Tongue (tissue), 2 donors: ENCODE results near the gene TTLL5. TPM values are rescaled to one million over a fixed set of nuclear protein-coding genes. Genes with fewer than 3 reads are reported as not detected.
"Not testable (repeated sequence)": the region's sequence is repeated elsewhere in the genome, so short reads cannot be mapped to it uniquely, and the experiment has no call there.

Experiments
- DNase-seq: peaks from one replicate; pipeline ENCODE4 v3.0.0-alpha.2; 2015
- total RNA-seq: library from RNA; depleted of rRNA; stranded (reverse); fragments of >200 nt; gene quantifications from one replicate; pipeline ENCODE4 v1.2.3, GENCODE V29; 2014

TTLL5 gene
- total RNA-seq, 1 donor from 2014 or later, result 33.7 TPM

DNA sequence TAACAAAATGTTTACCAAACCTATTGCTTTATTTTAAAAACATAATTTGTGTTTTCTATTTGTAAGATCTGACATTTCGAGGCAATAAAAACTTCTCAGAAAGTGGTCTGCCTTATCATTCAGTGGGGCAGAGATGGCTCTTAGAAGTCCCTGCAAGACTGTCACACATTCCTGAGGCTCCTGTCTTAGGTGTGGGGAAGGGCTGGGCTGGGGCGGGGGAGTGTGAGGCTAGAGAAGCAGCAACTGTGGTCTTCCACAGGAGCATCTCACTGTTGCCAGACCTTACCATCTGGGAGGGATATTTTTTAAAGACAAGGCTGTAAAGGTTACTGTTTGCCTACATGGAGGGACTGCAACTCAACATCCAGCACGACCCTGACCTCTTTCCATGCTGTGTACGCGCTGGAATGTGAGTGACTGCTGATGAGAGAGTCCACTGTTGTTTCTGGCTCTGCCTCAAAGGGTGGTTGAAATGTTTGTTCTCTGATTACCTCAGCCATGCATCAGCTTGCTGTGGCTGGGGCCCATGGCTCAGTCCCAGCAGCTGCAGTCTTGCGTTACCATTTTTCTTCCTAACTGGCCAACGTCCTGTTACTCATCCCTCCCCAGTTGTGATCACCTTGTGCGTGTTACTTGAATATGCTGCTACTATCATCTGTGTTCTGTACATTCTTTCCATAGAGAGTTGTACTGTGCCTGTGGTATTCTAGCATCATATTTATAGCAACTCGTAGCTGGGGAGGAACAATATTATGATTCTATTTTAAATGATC lies 12.8 kb upstream of the TTLL5 start:
- DNase-seq, result peak; percentile 74

GRCh38 chr14:75649337-75649736 lies 11.7 kb upstream of the TTLL5 start:
- DNase-seq, result no peak

- DNase-seq, result no peak
These were observed 11.3 kb upstream of the TTLL5 start for GRCh38 chr14:75649773-75650172.

- DNase-seq, result peak; percentile 16
These were observed 10.6 kb upstream of the TTLL5 start for GRCh38 chr14:75650253-75651058.

- DNase-seq, result no peak
These were observed 7.5 kb upstream of the TTLL5 start for GRCh38 chr14:75653563-75653962.

- DNase-seq, result peak; percentile 88
These were observed 6.8 kb upstream of the TTLL5 start for GRCh38 chr14:75654127-75654732.

- no peak for DNase-seq
These were observed 5.8 kb upstream of the TTLL5 start for GRCh38 chr14:75655235-75655634.

DNA sequence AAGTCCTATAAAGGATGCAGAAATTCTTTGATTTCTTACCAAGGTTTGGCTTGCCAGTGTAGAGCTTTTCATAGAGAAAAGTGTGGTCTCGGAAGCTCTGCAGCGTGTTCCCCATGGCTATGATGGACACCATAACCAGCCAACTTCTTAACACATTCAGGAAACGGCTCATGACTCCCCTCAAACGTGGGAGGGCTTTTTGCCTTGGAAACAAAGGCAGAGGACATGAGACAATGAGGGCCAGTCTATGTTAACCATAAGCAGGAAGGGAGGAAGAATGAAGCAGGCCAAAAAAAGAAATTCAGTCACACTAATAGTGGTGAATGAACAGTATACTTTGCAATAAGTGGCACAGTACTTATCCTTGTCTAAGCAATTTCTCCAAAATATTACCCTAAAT lies 3.7 kb upstream of the TTLL5 start:
- DNase-seq, result no peak

DNA sequence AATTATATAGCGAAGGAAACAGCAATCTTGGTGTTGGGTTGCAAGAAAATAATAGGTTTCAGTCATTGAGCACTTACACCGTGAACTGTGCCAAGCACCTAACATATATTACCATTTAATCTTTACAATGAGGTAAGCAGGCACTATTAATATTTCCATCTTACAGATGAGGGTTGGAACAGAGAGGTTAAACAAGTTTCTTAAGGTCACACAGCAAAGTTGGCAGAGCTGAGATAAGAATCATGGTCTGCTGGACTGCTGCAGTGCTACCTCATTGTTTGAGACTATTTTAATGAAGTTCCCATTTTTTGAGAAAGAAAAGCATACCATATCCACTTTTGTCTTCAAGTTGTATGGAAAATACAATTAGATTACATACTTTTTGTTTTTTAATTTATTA lies 2.1 kb upstream of the TTLL5 start:
- no peak for DNase-seq

DNA sequence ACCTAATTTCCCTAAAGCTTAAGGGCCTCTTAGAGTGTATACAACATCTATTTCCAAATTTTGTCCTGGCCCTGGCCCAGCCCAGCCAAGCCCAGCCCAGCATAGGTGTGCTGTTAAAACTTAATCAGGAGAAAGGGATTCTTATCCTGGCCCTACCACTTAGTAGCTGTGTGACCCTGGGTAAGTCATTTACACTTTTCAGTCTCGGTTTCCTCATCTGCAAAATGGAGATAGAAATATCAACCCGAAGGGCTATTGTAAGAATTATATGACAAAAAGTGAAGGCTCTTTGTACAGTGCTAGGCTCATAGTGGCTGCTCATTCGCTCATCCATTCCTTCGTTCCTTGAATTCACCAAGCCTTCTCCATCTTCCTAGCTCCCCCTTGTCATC lies 812 bp upstream of the TTLL5 start:
- DNase-seq, result no peak

DNA sequence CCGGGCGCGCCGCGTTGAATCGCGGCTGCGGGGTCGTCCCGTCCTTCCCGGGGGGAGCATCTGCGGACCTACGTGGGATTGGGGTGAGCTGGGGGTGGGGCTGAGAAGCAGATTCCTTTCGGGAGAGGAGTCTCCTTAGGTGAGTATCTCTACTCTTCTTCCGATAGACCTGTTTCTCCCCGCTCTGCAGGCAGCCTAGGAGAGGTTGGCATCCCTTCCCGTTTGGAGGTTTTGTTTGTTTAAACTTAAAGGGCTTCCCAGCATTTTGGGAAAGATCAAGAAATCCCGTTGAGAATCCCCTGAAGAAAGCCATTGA lies 411 bp downstream of the TTLL5 start:
- no peak for DNase-seq

DNA sequence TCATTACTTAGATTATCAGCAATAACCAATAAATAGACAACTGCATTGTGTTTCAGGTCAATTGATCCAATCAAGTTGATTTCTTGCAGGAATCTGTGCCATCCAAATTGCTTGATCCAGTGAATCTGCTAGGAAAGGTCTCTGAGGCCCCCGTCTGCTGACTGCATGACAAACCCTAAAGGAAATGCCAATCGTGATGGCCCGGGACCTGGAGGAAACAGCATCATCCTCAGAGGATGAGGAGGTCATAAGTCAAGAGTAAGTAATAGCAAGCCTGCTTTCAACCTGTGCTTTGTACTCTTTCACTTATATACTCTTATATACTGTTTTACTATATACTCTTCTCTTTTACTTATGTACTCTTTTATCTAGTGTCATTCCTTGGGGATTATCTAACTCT lies 1.9 kb downstream of the TTLL5 start:
- DNase-seq, result no peak

- peak; percentile 24 for DNase-seq
These were observed 6.2 kb downstream of the TTLL5 start for GRCh38 chr14:75667099-75667765.

DNA sequence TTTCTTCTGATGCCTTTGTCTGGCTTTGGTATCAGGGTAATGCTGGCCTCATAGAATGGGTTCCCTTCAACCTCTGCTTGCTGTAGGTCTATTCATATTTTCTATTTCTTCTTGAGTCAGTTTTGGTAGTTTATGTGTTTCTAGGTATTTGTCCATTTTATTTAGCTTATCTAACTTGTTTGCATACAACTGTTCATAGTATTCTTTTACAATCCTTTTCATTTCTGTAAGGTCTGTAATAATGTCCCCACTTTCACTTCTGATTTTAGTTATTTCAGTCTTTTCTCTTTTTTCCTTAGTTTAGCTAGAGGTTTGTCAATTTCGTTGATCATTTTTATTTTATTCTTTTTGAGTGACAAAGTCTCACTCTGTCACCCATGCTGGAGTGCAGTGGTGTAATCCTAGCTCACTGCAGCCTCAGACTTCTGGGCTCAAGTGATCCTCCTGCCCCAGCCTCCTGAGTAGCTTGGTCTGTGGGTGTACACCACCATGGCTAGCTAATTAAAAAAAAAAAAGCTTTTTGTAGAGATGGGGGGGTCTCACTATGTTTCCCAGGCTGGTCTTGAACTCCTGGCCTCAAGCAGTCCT lies 11.7 kb downstream of the TTLL5 start:
- no peak for DNase-seq

DNA sequence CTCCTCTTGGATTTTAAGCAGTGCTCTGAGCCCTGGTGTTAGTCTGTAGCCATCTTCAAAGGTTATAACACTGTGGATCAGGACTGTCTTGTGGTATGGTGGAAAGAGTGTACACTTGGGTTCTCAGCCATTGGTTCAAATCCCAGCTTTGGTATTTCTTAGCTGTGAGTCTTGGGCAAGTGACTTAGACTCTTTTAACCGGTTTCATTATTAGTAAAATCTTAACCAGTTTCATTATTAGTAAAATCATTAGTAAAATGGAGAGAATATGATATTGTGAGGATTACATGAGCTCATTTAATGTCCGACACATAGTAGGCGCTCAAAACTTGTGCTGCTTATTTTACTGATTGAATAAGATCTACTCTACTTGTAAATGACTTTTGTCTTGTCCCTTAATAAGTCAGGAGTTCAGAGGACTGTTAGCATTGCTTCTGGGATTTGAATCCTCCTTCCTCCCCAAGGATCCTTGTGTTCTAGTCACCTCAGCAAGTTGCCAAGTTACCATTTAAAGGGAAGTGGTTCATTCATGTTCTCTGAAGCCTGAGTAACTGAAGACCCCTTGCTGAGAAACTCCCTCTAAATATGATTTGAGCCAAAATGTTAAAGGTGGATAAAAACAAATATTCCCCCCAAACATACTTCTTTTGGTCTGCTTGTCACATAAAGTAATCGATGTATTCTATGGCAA lies 12.4 kb downstream of the TTLL5 start:
- DNase-seq, result no peak

- no peak for DNase-seq
These were observed 14.4 kb downstream of the TTLL5 start for GRCh38 chr14:75675265-75675960.

DNA sequence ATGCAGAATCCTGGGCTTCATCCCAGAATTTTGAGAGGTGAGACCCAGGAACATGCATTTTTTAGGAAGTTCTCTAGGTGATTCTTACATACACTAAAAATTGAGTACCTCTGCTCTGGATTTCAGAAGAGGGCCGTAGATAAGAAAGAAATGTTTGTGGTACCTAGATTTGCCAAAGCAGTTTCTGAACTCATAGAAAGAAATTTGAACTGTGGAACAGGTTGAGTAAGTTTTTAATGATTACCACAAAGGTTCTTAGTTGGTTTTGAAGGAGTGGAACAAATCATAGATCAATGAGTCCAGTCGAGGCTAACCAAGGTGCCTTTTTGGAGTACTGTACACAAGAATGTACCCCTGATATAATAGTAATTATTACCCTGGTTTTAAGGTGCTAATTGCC lies 24.9 kb downstream of the TTLL5 start:
- no peak for DNase-seq

DNA sequence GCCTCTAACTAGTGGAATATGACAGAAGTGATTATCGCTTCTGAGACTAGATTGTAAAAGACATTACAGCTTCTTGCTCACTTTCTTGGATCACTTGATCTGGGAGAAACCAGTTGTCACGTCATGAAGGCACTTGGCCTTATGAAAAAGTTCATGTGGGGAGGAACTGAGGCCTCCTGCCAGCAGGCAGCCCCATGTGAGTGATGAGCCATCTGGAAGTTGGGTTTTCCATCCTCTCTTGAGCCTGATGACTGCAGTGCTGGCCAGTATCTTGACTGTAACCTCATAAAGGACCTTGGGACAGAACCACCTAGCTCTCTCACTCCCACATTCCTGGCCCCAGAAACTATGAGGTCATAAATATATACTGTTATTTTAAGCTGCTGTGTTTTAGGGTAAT lies 28.0 kb downstream of the TTLL5 start:
- DNase-seq, result no peak

DNA sequence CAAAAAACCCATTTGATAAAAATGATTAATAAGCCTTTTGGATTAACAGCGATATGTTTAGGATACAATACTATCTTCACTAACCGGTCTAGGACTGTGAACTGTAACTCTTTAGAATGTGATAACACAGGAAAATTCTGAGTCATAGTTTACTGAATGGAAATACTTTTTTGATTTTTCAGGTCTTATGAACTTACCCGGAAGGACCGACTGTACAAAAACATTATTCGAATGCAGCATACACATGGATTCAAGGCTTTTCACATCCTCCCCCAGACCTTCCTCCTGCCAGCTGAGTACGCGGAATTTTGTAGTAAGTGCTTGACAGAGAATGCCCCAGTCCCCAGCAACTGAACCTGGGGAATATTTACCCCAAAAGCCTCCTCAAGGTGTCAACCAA lies 29.0 kb downstream of the TTLL5 start:
- no peak for DNase-seq

- not testable (repeated sequence) for DNase-seq
These were observed 34.0 kb downstream of the TTLL5 start for GRCh38 chr14:75695025-75695424.

DNA sequence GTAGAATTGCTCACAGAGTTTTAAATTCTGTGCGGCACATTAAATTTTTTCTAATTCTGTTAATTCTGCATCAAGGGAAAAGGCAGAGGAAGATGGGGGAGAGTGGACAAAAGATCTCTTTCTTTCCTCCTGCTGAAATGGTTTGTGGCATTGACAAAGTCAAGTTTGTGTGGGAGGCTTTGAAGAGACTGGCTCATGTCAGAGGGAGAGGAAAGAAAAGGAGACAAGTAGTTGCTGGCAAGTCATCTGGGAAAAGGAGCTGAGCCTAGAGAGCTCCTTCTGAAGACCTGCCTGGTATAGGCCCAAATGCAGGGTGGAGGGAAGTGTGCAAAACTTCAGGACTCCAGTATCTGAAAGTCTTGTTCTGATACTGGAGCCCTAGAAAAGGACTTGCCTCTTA lies 36.3 kb downstream of the TTLL5 start:
- DNase-seq, result no peak
